Stimulated activated CD4-positive, alpha-beta T cell treated with anti-CD3 and anti-CD28 coated beads, Interleukin-15, amount 100 ng/mL, for 1 hour (primary cell): ENCODE measurements around the gene DENND10.
"Not testable (repeated sequence)": the region's sequence is repeated elsewhere in the genome, so short reads cannot be mapped to it uniquely, and the experiment has no call there.

ENCODE experiments used
- DNase-seq, 2 donors: peaks; one replicate each; pipeline ENCODE4 v3.0.0-alpha.2; 2020; ENCODE audit warnings: low read depth in 1 of 2, low spot score in 1 of 2

The DENND10 gene

GRCh38 chr10:119165171-119166117 is 61.5 kb downstream of the DENND10 start, which contains the start of gene SFXN4:
TSS of gene SFXN4 (minus strand) at chr10:119165714. CDS start at chr10:119165647, 67 bp downstream.
- peak; percentile 62 to 73 for DNase-seq

DNA sequence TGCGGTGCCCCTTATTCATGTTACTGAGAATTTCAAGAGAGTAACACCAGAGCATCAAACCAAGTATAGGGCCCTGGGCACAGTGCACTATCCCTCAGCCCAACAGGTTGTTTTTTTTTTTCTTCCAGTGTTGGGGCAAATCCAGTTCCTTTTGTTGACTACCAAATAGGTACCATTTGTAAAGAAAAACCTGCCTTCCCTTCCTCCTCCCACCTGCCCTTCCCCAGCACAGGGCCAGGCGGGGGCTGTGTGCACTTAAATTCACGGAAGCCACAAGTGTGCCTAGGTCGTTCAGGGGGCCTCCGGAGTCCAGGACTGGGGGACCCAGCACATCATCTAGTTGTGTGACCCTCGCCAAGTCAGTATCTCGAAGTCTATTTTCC is 62.2 kb downstream of the DENND10 start:
- no peak for DNase-seq

DNA sequence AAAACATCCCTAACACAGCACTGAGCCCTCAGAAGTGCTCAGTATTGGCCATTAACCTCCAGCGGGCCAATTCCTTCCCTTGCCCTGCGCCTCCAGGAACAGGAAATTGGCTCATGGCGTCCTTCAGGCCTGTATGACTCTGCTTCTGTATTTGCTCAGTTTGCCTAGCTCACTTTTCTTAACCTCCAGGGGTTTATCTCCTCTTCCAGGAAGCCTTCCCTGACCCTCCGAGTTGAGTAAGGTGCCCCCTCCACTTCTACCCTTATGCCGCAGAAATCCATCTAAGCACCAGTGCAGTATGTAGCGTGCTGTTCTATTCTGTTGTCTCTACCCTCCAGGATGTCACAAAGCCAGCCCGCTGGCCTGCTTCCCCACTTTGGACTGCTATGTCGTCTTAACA is 62.7 kb downstream of the DENND10 start:
- no peak for DNase-seq

DNA sequence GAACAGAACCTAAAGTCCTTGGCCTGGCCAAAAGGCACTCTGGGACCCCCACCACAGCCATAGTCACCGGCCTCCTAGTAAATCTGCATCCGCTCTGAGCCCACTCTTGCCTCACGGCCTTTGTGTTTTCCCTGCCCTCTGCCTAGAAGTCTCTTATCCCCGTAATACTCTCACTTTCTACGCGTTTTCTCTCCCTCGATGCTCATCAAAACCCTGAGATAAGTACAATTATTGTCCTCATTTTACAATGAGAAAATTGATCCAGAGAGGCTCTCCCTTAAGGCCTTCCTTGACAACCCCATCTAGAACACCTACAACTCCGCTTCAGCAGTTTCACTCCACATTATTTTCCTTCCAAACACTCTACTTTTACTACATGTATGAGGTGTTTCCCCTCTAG is 63.1 kb downstream of the DENND10 start:
- no peak for DNase-seq

- DNase-seq = no peak
Observed at GRCh38 chr10:119174109-119174508, 70.2 kb downstream of the DENND10 start.

DNA sequence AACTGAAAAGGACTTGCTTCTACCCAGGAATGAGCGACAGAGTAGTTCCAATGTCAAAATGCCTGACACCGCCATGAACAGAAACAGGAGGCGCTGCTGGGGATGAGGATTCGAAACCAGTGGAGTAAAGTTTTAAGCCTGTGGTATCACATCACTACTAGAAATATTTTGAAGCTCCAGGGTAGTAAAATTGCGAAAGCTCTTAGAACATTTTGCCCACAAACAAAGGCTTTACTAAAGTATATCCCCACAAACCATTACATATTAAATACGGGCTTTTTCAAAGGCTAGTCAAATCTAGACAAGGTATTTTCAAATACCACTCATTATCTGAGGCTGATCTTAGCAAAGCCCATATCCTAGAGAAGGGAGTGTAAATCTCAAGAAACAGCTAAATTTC is 72.3 kb downstream of the DENND10 start:
- DNase-seq = no peak

GRCh38 chr10:119177708-119178371 is 73.9 kb downstream of the DENND10 start:
- DNase-seq = peak in 1 of 2 donors; percentile 12

- DNase-seq = peak; percentile 84 to 95
Observed at GRCh38 chr10:119178372-119179119, 74.6 kb downstream of the DENND10 start, which contains the start of gene PRDX3. TSS of gene PRDX3 (minus strand) at chr10:119178812. CDS start at chr10:119178790, 22 bp downstream.

DNA sequence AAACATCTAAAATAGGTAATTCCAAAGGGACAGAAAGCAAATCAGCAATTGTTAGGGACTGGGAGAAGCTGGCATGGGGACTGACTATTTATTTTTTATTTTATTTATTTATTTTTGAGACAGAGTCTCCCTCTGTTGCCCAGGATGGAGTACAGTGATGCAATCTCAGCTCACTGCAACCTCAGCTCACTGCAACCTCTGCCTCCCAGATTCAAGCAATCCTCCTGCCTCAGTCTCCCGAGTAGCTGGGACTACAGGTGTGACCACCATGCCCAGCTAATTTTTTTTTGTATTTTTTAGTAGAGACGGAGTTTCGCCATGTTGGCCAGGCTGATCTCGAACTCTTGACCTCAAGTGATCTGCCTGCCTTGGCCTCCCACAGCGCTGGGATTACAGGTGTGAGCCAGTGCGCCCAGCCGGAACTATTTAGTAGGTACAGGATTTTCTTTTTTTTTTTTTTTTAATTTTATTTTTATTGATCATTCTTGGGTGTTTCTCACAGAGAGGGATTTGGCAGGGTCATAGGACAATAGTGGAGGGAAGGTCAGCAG is 77.0 kb downstream of the DENND10 start:
- not testable (repeated sequence) for DNase-seq

DNA sequence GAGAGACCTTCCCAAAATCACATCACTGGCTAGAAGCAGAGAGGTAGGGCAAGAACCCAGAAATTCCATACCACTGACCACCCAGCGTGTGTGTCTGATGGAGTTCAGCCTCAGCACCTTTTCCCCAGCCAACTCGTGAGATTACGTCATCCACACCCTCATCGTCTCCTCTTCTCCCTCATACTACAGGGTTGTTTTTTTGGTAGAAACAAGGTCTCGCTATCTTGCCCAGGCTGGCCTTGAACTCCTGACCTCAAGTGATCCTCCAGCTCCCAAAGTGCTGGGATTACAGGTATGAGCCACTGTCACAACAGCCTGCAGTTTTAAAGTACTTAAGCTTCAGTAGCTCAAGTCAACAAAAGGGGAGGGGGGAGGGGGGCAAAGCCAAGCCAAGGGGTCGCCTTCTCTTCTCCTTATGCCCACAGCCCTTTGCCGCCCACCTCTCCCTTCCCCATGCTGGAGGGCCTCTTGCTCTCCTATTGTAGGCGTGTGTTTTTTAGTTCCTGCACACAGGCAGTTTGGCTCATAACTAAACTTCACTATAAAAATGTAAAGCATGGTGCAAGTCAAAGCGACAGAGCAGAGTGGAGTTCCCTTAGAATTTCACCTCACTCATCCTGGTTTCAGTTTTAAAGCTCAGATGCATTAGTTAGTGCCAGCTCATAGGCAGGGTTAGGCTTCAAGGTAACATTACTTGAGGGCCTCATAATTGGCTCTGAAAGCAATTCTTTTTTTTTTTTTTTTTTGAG is 79.9 kb downstream of the DENND10 start:
- DNase-seq = no peak
